Activated CD8-positive, alpha-beta memory T cell treated with anti-CD3 and anti-CD28 coated beads, Interleukin-2, amount 50 U/mL, for 24 hours (primary cell): ENCODE data around the gene CFAP68.

Experiments
- DNase-seq: peaks from one replicate; pipeline ENCODE4 v3.0.0-alpha.2; 2020; ENCODE audit errors: extremely low read depth

CFAP68 gene

GRCh38 chr11:111878849-111879636 is at the start of gene CFAP68, which contains the start of gene FDXACB1:
Gene CFAP68 (plus strand): TSS chr11:111879541. CDS start chr11:111879561, 20 bp downstream.
Gene FDXACB1 (minus strand): TSS chr11:111879165. CDS start chr11:111879132, 33 bp downstream.
- DNase-seq: peak; percentile 88

GRCh38 chr11:111833524-111833923 is 45.8 kb upstream of the CFAP68 start:
- DNase-seq: no peak

- no peak for DNase-seq
Measured at GRCh38 chr11:111834432-111835163, 44.7 kb upstream of the CFAP68 start.

GRCh38 chr11:111835665-111836064 is 43.7 kb upstream of the CFAP68 start:
- DNase-seq: no peak

GRCh38 chr11:111836162-111836561 is 43.2 kb upstream of the CFAP68 start:
- no peak for DNase-seq

GRCh38 chr11:111836721-111837120 is 42.6 kb upstream of the CFAP68 start:
- DNase-seq: no peak

GRCh38 chr11:111837366-111837891 is 41.9 kb upstream of the CFAP68 start:
- no peak for DNase-seq

- no peak for DNase-seq
Measured at GRCh38 chr11:111838054-111838453, 41.3 kb upstream of the CFAP68 start.

- no peak for DNase-seq
Measured at GRCh38 chr11:111840143-111840542, 39.2 kb upstream of the CFAP68 start.

GRCh38 chr11:111841370-111842053 is 37.8 kb upstream of the CFAP68 start:
- DNase-seq: peak; percentile 73

GRCh38 chr11:111843661-111844060 is 35.7 kb upstream of the CFAP68 start:
- no peak for DNase-seq

GRCh38 chr11:111845276-111846028 is 33.9 kb upstream of the CFAP68 start:
- DNase-seq: no peak

- DNase-seq: no peak
Measured at GRCh38 chr11:111846063-111846462, 33.3 kb upstream of the CFAP68 start.

- no peak for DNase-seq
Measured at GRCh38 chr11:111846636-111847035, 32.7 kb upstream of the CFAP68 start.

- DNase-seq: no peak
Measured at GRCh38 chr11:111849631-111850030, 29.7 kb upstream of the CFAP68 start.

- DNase-seq: no peak
Measured at GRCh38 chr11:111851067-111851466, 28.3 kb upstream of the CFAP68 start.

- DNase-seq: no peak
Measured at GRCh38 chr11:111851636-111852035, 27.7 kb upstream of the CFAP68 start.

GRCh38 chr11:111852103-111852502 is 27.2 kb upstream of the CFAP68 start:
- no peak for DNase-seq

- no peak for DNase-seq
Measured at GRCh38 chr11:111855506-111855905, 23.8 kb upstream of the CFAP68 start.

GRCh38 chr11:111860257-111860656 is 19.1 kb upstream of the CFAP68 start:
- DNase-seq: no peak

GRCh38 chr11:111870113-111870512 is 9.2 kb upstream of the CFAP68 start:
- no peak for DNase-seq
